Fibroblast of pulmonary artery (primary cell): ENCODE results near the gene CAMTA1.

Source experiments
- DNase-seq: peaks from one replicate; pipeline ENCODE4 v3.0.0-alpha.2; 2010; ENCODE audit warnings: low read depth
- H3K4me3 ChIP-seq: replicated peaks from 2 replicates; pipeline ENCODE4 v1.5.1; 2011; ENCODE audit warnings: low read depth, mild to moderate bottlenecking, control low read depth, low read length, moderate library complexity
- TF ChIP-seq, protein P1 (sequence below): IDR thresholded peaks from 2 replicates; pipeline ENCODE4 v1.5.1; 2011; ENCODE audit warnings: mild to moderate bottlenecking, control low read depth, low read length, inconsistent platforms; ENCODE audit errors: missing control alignments

The CAMTA1 gene

DNA sequence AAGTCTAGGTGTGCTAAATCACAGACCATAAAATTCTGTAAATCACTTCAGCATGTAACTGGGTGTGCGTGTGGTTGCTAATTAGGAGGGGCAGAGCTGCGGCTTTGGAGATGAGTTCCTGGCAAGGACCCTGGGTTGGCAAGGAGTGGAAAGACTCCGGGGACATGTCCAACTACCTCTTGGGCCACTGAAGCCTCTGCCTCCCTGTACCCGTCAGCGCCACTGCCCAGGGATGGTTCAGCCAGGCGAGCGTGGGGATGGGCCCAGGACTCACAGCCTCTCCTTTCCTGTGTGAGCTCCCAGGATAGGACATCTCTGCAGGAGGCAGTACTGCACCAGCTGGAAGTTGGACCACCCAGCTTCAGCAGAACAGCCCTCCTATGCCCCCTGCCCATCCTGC is 599.4 kb downstream of the CAMTA1 start:
- TF ChIP-seq, protein P1, sequence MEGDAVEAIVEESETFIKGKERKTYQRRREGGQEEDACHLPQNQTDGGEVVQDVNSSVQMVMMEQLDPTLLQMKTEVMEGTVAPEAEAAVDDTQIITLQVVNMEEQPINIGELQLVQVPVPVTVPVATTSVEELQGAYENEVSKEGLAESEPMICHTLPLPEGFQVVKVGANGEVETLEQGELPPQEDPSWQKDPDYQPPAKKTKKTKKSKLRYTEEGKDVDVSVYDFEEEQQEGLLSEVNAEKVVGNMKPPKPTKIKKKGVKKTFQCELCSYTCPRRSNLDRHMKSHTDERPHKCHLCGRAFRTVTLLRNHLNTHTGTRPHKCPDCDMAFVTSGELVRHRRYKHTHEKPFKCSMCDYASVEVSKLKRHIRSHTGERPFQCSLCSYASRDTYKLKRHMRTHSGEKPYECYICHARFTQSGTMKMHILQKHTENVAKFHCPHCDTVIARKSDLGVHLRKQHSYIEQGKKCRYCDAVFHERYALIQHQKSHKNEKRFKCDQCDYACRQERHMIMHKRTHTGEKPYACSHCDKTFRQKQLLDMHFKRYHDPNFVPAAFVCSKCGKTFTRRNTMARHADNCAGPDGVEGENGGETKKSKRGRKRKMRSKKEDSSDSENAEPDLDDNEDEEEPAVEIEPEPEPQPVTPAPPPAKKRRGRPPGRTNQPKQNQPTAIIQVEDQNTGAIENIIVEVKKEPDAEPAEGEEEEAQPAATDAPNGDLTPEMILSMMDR: no peak
- DNase-seq: no peak
- no peak overlapping the region for H3K4me3 ChIP-seq

DNA sequence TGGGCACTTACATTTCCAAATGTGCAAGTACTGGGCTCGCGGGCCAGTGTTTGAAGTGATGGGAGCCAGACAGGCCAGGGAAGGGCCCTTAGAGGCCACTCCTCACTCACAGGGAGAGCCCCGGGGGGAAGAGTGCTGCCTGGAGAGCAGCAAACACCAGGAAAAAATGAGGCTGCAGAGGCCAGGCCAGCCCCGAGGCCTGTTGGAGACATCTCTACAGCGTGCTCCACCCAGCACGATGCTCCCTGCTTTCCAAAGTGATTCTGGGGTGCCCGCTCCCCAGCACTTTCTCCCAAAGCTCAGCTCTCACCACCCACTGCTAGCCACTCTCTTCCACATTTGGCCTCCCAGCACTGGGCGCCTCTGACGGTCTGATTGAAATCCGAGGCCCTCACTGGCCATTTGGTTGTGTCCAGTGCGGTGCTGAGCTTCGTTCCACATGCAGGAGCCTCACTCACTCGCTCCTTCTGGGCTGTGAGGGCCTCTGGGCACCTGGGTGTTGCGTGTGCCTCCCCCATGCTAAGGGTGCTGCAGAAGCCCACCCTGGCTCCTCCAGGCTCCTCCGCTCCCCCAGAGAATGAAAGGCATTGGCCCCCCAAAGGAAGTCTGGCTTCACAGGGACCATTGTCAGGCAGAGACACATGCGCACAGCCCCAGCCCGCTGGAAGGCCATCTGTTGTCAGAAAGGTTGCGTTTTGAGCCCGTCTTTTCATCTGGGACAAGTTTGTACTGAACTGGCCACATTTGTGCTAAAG is 600.4 kb downstream of the CAMTA1 start:
- no peak for DNase-seq
- TF ChIP-seq, protein P1: no peak
- no peak overlapping the region for H3K4me3 ChIP-seq

DNA sequence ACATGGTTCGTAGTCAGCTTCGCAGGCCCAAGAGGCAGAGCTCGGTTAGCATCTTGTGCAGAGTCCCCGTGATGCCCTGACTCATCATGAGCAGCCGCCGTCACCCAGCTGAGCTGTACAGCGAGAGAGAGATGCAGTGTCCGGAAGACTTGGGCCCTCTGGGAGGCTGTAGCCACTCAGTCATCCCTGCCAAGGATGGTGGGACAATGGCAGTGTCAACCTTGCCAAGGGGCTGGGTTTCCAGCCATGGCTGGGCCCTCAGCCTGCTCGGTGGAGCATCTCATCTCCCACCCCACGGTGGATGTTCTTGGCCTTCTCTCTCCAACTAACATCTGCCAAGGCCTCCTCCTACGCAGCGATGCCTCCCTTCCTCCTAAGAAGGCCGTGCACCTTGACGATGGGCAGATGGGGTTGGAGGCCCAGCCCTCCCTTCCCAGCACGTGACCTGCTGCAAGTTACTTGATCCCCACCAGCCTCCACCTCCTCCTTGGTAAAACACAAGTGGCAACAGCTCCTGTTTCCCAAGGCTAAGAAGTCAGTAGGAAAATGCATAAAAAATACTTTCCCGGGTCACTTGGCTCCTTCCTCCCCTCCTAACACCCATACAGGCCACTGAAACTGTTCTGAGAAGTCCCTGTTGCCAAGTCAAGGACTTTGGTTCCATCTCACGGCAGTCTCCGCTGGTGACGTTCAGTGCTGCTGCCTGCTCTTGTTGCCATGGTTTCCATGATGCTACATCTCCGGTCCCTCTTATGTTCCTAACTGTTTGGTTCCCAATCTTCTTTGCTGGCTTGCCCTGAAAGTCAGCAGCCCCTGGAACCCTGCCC is 601.2 kb downstream of the CAMTA1 start:
- TF ChIP-seq, protein P1: no peak
- DNase-seq: no peak
- H3K4me3 ChIP-seq: no peak overlapping the region

DNA sequence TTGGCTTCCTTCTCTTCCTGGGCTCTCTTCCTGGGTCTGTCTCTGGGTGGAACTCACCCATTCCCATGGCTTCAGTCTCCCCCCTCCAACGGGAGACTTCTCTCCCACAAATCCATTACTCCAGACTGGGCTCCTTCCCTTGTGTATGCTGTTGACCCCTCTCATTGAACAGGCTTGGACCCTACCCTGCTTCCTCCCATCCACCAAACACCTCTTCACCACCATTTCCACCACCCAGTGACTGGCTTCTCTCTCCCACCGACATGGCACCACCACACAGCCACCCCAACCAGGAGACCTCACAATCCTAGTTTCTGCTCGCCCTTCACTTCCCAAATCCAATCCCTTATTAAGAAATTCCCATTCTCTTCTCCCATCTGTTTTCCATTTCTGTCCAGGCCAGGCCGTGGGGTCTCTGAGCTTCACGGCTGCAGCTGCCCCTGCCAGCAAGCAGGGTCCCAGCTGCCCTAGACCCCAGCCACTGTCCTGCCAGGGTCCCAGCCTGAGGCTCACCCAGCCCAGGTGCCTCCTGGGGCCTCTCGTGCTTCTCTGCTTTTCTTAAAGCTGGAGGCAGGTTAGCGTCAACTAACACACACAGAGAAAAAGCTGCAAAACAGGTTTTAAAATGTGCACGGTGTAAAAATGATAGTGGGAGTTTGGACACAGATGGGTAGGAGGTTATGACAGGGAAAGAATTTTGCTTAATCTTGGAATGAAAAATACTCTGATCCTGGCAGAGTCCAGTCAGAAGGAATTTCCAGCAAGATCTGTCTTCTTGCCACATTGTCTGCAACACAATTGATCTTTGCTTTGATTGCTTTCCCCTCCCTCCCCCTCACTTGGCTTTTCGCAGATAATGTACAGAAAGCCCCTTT is 602.0 kb downstream of the CAMTA1 start:
- DNase-seq: no peak
- H3K4me3 ChIP-seq: no peak overlapping the region

DNA sequence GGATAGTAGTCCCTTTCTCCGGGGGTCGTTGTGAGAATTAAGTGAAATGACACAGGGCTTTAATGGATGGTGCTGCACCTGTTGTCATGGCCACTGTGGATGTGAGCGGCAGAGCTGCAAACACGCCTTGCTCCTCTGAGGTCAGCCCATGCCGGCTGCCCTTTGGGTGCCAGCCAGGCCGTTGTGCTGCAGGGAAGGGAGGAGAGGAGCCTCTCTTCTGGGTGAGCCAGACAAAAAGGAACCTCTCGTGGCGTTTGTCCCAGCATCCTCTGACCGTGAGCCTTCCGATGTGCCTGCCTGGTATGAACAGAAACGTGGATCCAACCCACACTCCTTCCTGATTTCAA is 602.9 kb downstream of the CAMTA1 start:
- no peak for DNase-seq
- H3K4me3 ChIP-seq: no peak overlapping the region
- TF ChIP-seq, protein P1: no peak

More for the DNA sequence above, 602.0 kb downstream of the CAMTA1 start:
- TF ChIP-seq, protein P1: no peak

DNA sequence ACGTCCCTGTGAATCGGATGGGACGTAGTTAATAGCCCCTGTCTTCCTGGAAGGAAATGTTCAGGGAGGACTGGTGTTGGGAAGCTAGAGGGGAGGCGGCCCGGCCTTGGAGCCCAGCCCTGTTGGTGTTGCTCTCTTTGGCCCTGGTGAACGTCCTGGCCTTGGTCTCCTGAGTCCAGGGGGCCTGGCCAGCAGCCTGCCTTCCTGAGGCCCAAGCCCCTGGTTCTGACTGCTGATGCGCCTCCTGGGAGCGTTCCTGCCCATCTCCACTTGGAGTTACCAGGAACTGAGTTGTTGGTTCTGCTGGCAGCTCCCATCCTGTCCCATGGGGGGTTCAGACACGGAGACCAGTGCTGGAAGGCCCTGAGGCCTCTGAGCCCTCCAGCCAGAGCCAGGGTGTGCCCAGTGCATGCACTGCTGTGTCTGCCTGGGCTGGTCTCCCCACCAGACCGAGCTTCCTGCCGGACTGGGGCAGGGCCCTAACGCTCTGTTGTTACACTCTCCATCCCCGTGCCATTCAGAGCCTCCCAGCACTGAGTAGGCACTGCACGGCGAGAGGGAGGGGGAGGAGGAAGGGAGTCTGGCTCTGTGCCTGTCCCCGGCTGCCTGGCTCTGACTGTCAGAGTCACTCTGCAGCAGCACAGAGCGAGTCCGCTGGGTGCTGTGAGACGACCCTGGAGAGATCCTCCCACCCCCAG is 603.4 kb downstream of the CAMTA1 start:
- TF ChIP-seq, protein P1: no peak
- H3K4me3 ChIP-seq: no peak overlapping the region
- no peak for DNase-seq
